SKM-1 treated with dmso at 0.1 percent for 144 hours (cell line): ENCODE measurements around the gene WASF3.

Experiments used
- DNase-seq: peaks from one replicate; lab custom pipeline; 2025; ENCODE audit not compliant: unreplicated experiment; lab: John Stamatoyannopoulos, UW

The WASF3 gene

GRCh38 chr13:26585136-26585535, 27.7 kb downstream of the WASF3 start:
- DNase-seq = no peak

- no peak for DNase-seq
Measured at GRCh38 chr13:26587251-26587650, 29.8 kb downstream of the WASF3 start.

- no peak for DNase-seq
Measured at GRCh38 chr13:26589226-26589625, 31.7 kb downstream of the WASF3 start.

- peak; percentile 28 for DNase-seq
Measured at GRCh38 chr13:26589754-26590153, 32.3 kb downstream of the WASF3 start.

GRCh38 chr13:26590379-26590778, 32.9 kb downstream of the WASF3 start:
- no peak for DNase-seq

GRCh38 chr13:26590951-26591350, 33.5 kb downstream of the WASF3 start:
- DNase-seq = no peak

GRCh38 chr13:26591672-26592071, 34.2 kb downstream of the WASF3 start:
- DNase-seq = no peak

GRCh38 chr13:26593661-26594060, 36.2 kb downstream of the WASF3 start:
- no peak for DNase-seq

- no peak for DNase-seq
Measured at GRCh38 chr13:26594363-26594762, 36.9 kb downstream of the WASF3 start.

GRCh38 chr13:26596458-26596857, 39.0 kb downstream of the WASF3 start:
- DNase-seq = no peak

- no peak for DNase-seq
Measured at GRCh38 chr13:26599403-26599802, 41.9 kb downstream of the WASF3 start.

- no peak for DNase-seq
Measured at GRCh38 chr13:26599860-26600259, 42.4 kb downstream of the WASF3 start.

GRCh38 chr13:26600343-26600742, 42.9 kb downstream of the WASF3 start:
- no peak for DNase-seq

- peak; percentile 61 for DNase-seq
Measured at GRCh38 chr13:26601669-26602068, 44.2 kb downstream of the WASF3 start.

GRCh38 chr13:26602783-26603182, 45.3 kb downstream of the WASF3 start:
- no peak for DNase-seq

- DNase-seq = no peak
Measured at GRCh38 chr13:26604784-26605545, 47.5 kb downstream of the WASF3 start.

- DNase-seq = no peak
Measured at GRCh38 chr13:26605845-26606244, 48.4 kb downstream of the WASF3 start.

- no peak for DNase-seq
Measured at GRCh38 chr13:26606631-26607030, 49.1 kb downstream of the WASF3 start.

- DNase-seq = no peak
Measured at GRCh38 chr13:26614721-26615120, 57.2 kb downstream of the WASF3 start.

- no peak for DNase-seq
Measured at GRCh38 chr13:26616126-26616525, 58.6 kb downstream of the WASF3 start.

GRCh38 chr13:26618726-26619125, 61.2 kb downstream of the WASF3 start:
- DNase-seq = no peak

- DNase-seq = no peak
Measured at GRCh38 chr13:26619358-26619757, 61.9 kb downstream of the WASF3 start.

GRCh38 chr13:26621731-26622401, 64.4 kb downstream of the WASF3 start:
- DNase-seq = no peak
